ENCODE results near the gene TTLL6.

The TTLL6 gene
- long read RNA-seq = 0 reads

- Histone ChIP-seq H3K27me3 (ENCODE audit: insufficient read depth, poor library complexity, severe bottlenecking) (peaks cover 35% of the 10 kb centered on the region), H3K4me3 (replicated peaks; ENCODE audit: insufficient read depth, low read length) (peak within 1 kb of the TSS; percentile 18), H3K27ac (replicated peaks) (no peak within 1 kb of the TSS)
- TF ChIP-seq SPI1 (IDR thresholded peaks at IDR 0.05; ENCODE audit: borderline replicate concordance, low read depth) (no peak), REST (IDR thresholded peaks at IDR 0.05; ENCODE audit: insufficient replicate concordance, low read depth) (no peak), POLR2AphosphoS5 (IDR thresholded peaks at IDR 0.05; ENCODE audit: low read depth) (no peak), CTCF (IDR thresholded peaks at IDR 0.05; ENCODE audit: insufficient read depth, low read length) (no peak), GABPA (IDR thresholded peaks at IDR 0.05; ENCODE audit: low read depth) (no peak)
- peak in 1 of 2 experiments; percentile 20 for DNase-seq (ENCODE audit: low read depth in 1 of 2, low spot score in 1 of 2)
Observed at GRCh38 chr17:48816774-48817590, at the start of gene TTLL6. TTLL6 (minus strand) TSS chr17:48817229; CDS start chr17:48817072, 157 bp downstream.

- no peak for TF ChIP-seq SPI1 (IDR thresholded peaks at IDR 0.05; ENCODE audit: borderline replicate concordance, low read depth)
- no peak for TF ChIP-seq POLR2AphosphoS5 (IDR thresholded peaks at IDR 0.05; ENCODE audit: low read depth)
- Histone ChIP-seq H3K4me3 (replicated peaks; ENCODE audit: insufficient read depth, low read length) (no peak overlapping the region), H3K27ac (replicated peaks) (no peak overlapping the region), H3K27me3 (ENCODE audit: insufficient read depth, poor library complexity, severe bottlenecking) (no peaks in the 10 kb centered on the region)
- DNase-seq (ENCODE audit: low read depth in 1 of 2, low spot score in 1 of 2) = no peak
Observed at GRCh38 chr17:48860456-48860855, 43.4 kb upstream of the TTLL6 start.

- H3K4me3 ChIP-seq (replicated peaks; ENCODE audit: insufficient read depth, low read length) = no peak overlapping the region
- TF ChIP-seq POLR2AphosphoS5 (IDR thresholded peaks at IDR 0.05; ENCODE audit: low read depth) = no peak
- no peak for TF ChIP-seq REST (IDR thresholded peaks at IDR 0.05; ENCODE audit: insufficient replicate concordance, low read depth)
- no peak for TF ChIP-seq GABPA (IDR thresholded peaks at IDR 0.05; ENCODE audit: low read depth)
- TF ChIP-seq CTCF (IDR thresholded peaks at IDR 0.05; ENCODE audit: insufficient read depth, low read length) = no peak
- TF ChIP-seq SPI1 (IDR thresholded peaks at IDR 0.05; ENCODE audit: borderline replicate concordance, low read depth) = no peak
- no peaks in the 10 kb centered on the region for H3K27me3 ChIP-seq (ENCODE audit: insufficient read depth, poor library complexity, severe bottlenecking)
- DNase-seq (ENCODE audit: low read depth in 1 of 2, low spot score in 1 of 2) = no peak
- no peak overlapping the region for H3K27ac ChIP-seq (replicated peaks)
Observed at GRCh38 chr17:48860034-48860433, 43.0 kb upstream of the TTLL6 start.

- Histone ChIP-seq H3K4me3 (replicated peaks; ENCODE audit: insufficient read depth, low read length) (no peak overlapping the region), H3K27ac (replicated peaks) (no peak overlapping the region), H3K27me3 (ENCODE audit: insufficient read depth, poor library complexity, severe bottlenecking) (no peaks in the 10 kb centered on the region)
- no peak for DNase-seq (ENCODE audit: low read depth in 1 of 2, low spot score in 1 of 2)
- TF ChIP-seq POLR2AphosphoS5 (IDR thresholded peaks at IDR 0.05; ENCODE audit: low read depth) (no peak), CTCF (IDR thresholded peaks at IDR 0.05; ENCODE audit: insufficient read depth, low read length) (no peak), SPI1 (IDR thresholded peaks at IDR 0.05; ENCODE audit: borderline replicate concordance, low read depth) (no peak), GABPA (IDR thresholded peaks at IDR 0.05; ENCODE audit: low read depth) (no peak), REST (IDR thresholded peaks at IDR 0.05; ENCODE audit: insufficient replicate concordance, low read depth) (no peak)
Observed at GRCh38 chr17:48856122-48856821, 39.2 kb upstream of the TTLL6 start.

All from HL-60 (cell line).